Suppressor macrophage (primary cell): ENCODE measurements around the gene CEP295NL.
"Not testable (repeated sequence)": the region's sequence is repeated elsewhere in the genome, so short reads cannot be mapped to it uniquely, and the experiment has no call there.

Experiments used
- DNase-seq, 4 experiments: peaks; one replicate each; pipeline ENCODE4 v3.0.0-alpha.2; 2020 to 2022

Gene CEP295NL

DNA sequence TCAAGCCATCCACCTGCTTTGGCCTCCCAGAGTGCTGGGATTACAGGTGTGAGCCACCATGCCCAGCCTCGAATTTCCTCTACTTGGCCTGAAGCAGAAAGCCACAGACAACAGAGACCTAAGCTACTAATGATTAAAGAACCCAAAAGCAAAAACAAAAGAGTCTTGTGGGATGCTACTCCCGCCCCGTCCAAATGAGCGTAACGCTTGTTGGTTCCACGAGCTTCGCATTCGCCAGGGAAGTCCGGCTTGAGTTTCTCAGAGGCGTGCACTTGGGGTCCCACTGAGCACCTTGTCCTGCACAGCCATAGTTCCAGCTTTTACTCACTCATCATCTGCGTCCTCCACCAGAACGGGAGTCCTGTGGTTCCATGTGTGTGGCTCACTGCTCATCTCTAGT lies 16.0 kb downstream of the CEP295NL start:
- no peak for DNase-seq

GRCh38 chr17:78885956-78886355 lies 17.0 kb downstream of the CEP295NL start:
- no peak for DNase-seq

GRCh38 chr17:78884876-78885667 lies 17.9 kb downstream of the CEP295NL start:
- no peak for DNase-seq

GRCh38 chr17:78884148-78884825 lies 18.7 kb downstream of the CEP295NL start:
- DNase-seq = peak in 3 of 4 experiments; percentile 39 to 62 (median 57)

DNA sequence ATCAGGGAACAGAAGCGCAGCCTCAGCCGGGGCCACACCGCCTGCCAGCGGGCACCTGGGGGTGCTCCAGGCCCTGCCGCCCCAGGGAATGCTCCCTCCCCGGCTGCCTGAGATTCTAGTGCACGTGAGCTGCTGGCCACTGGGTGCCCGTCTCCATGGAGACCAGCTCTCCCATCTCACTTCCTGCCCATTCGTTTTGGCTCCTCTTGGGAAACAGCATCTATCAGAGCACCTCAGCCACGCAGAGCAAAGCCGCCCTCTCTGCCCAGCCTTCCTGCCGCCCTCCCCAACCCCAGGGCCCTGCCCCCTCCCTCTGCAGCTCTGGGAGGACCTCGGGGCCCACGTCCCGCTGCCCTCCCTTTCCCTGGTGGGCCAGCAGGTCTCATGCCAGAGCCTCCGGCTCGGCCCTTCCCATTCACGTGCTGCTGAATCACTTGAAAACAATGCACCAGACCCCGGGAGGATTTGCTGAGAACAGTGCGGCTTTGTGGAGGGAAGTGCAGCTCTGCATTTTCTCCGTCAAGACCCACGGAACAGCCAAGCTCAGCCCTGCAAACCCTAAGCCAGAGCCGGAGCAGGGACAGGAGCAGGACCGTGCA lies 19.4 kb downstream of the CEP295NL start:
- peak; percentile 91 to 96 (median 94) for DNase-seq

GRCh38 chr17:78883089-78883532 lies 19.9 kb downstream of the CEP295NL start:
- DNase-seq = peak; percentile 88 to 96 (median 92)

GRCh38 chr17:78882540-78883088 lies 20.4 kb downstream of the CEP295NL start:
- peak; percentile 41 to 70 (median 51) for DNase-seq

GRCh38 chr17:78879635-78880186 lies 23.3 kb downstream of the CEP295NL start:
- DNase-seq = peak; percentile 65 to 87 (median 76)

- DNase-seq = no peak
Observed at GRCh38 chr17:78878871-78879527, 24.0 kb downstream of the CEP295NL start.

GRCh38 chr17:78878261-78878660 lies 24.7 kb downstream of the CEP295NL start:
- no peak for DNase-seq

GRCh38 chr17:78876954-78877517 lies 26.0 kb downstream of the CEP295NL start:
- not testable (repeated sequence) for DNase-seq

DNA sequence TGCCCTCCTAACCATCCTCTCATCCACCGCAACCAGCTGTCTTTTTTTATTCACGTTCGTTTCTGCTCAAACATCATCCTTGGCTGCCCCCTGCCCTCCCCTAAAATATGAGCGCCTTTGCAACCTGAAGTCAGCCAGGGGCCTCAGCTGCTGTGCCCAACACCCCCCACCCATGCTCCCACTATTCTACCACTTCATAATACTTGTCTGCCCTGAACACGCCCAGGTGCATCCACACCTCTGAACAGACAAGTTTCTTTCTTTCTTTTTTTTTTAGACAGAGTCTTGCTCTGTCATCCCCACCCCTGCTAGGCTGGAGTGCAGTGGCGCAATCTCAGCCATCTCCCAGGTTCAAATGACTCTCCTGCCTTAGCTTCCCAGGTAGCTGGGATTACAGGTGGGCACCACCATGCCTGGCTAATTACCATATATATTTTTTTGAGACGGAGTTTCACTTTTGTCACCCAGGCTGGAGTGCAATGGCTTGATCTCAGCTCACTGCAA lies 26.9 kb downstream of the CEP295NL start:
- DNase-seq = no peak

- DNase-seq = peak; percentile 43 to 69 (median 64)
Observed at GRCh38 chr17:78875363-78876093, 27.5 kb downstream of the CEP295NL start.

DNA sequence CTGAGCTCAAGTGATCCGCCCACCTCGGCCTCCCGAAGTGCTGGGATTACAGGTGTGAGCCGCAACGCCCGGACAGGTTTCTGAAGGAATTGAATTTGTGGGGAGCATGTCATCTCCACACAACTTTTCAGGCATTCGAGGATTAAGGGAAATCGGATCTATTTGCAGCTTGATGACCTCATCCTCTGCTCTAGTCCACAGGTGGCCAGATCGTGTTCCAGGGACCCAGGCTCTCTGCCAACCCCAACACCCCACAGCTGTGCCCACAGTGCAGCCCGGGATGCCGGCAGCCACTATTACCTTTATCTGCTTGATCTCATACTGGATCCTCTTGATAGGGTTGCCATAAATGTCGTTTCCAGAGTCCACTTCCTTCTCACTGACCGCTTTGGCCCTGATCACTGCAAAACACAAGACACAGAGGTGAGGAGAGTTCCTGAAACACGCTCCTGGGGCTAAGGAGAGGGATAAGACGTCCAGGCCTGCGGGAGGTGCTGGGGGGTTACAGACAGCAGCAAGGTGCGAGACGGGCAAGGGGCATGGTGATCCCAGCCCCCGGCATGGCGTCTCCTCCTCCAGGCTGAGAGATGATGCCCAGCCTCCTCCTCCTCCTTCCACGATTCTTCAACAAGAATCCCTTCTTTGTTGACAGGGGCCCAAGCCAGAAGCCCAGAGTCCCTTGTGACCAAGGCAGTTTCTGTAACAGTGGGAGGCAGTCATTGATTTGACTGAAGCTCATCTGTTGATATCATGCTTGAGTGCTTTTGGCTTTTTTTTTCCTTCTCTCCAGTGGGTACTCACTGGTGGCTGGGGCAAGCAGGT lies 29.3 kb downstream of the CEP295NL start:
- no peak for DNase-seq

DNA sequence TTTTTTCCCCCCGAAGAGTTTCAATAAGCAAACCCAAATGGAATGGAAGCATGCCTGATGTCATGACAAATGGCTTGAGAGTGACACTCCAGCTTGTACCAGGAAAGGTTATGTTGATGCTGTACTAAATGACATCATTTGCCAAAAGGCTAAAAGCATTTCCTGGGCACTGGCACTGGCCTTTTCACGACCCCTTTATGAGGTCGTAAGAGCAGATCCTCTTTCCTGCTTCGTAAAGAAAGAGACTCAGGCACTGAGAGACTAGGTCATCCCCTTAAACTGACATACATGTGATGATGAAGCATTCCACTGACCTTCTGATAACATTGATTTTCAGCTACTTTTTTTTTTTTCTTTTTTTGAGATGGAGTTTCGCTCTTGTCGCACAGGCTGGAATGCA lies 30.5 kb downstream of the CEP295NL start:
- DNase-seq = peak; percentile 61 to 89 (median 68)

- DNase-seq = no peak
Observed at GRCh38 chr17:78870621-78871020, 32.4 kb downstream of the CEP295NL start.

DNA sequence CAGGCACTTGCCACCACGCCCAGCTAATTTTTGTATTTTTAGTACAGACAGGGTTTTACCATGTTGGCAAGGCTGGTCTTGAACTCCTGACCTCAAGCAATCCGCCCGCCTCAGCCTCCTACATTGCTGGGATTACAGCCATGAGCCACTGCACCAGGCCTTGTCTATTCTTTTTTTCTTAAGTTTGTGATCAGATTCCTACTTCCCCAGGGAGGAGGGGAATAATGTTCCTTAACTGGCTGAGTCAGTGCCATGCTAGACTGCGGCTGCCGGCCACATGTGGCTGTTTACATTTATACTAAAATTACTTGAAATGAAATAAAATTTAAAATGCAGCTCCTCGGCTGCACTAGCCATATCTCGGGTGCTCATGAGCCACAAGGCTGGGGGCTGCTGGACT lies 34.6 kb downstream of the CEP295NL start:
- peak in 3 of 4 experiments; percentile 45 to 48 (median 46) for DNase-seq

GRCh38 chr17:78867046-78867445 lies 36.0 kb downstream of the CEP295NL start:
- not testable (repeated sequence) for DNase-seq

DNA sequence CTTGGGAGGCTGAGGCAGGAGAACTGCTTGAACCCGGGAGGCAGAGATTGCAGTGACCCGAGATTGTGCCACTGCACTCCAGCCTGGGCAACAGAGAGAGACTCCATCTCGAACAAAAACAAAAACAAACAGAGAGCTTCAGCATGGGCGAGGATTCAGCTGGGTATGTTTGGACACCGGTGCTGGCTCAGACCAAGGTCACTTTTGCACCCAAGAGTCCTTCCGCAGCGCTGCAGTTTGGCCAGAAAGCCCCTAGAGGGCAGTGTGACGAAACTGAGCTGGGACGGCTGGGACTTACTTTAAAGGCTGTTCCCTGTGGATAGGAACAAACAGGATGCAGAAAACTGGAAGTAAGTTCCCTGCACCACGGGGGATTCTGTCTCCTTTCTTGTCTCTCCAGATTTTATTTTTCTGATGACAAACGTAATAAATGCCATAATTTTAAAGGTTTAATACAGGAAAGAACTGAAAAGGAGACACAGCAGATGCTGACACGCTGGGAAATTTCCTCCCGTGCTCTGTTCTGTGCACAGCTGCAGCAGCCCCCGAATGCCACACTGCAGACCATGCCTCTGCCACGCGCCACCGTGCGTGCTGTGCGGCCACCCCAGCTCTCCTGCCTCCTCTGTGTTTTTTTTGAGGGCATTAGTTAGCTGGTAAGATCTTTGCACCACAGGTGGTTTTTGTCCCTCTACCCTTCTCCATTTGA lies 37.2 kb downstream of the CEP295NL start:
- peak; percentile 85 to 90 (median 87) for DNase-seq
